Breast epithelium (tissue), 4 donors: ENCODE measurements around the gene CYFIP1. TPM values are rescaled to one million over a fixed set of nuclear protein-coding genes. Genes with fewer than 3 reads are reported as not detected.

ENCODE experiments used
- DNase-seq, 2 donors: peaks; one replicate each; pipeline ENCODE4 v3.0.0-alpha.2; 2019; ENCODE audit warnings: low spot score in 2 of 2
- H3K27ac ChIP-seq, 2 donors: fragments of 200-600 bp; sonication (generic) in 1 of 2; one replicate each; pipeline ENCODE4 v1.5.1; 2016 to 2019; ENCODE audit warnings: mild to moderate bottlenecking in 1 of 2
- H3K27me3 ChIP-seq, 2 donors: fragments of 200-600 bp; sonication (generic) in 1 of 2; one replicate each; pipeline versions ENCODE4 v1.5.1 to v1.6.0; 2017 to 2019; ENCODE audit warnings: control low read depth in 1 of 2, mild to moderate bottlenecking in 1 of 2
- H3K36me3 ChIP-seq: fragments of 200-600 bp; one replicate; pipeline ENCODE4 v1.5.1; 2019
- H3K4me1 ChIP-seq, 2 donors: fragments of 200-600 bp; sonication (generic); one replicate each; pipeline ENCODE4 v1.5.1; 2016 to 2019; ENCODE audit warnings: control low read depth in 1 of 2
- H3K4me3 ChIP-seq, 3 donors: fragments of 200-600 bp; sonication (generic); 1 replicate in 2 of 3; 2 replicates in 1 of 3; pipeline ENCODE4 v1.5.1; 2016 to 2019; ENCODE audit warnings: mild to moderate bottlenecking in 3 of 3, moderate library complexity in 2 of 3
- H3K9me3 ChIP-seq, 2 donors: fragments of 200-600 bp; sonication (generic) in 1 of 2; one replicate each; pipeline ENCODE4 v1.5.1; 2016 to 2019; ENCODE audit warnings: control low read depth in 1 of 2
- CTCF ChIP-seq, 3 donors: fragments of 450-650 bp; IDR thresholded peaks; one replicate each; pipeline ENCODE4 v1.5.1; 2016 to 2017; ENCODE audit warnings: antibody characterized with exemption in 3 of 3, mild to moderate bottlenecking in 3 of 3, moderate library complexity in 3 of 3
- POLR2A ChIP-seq: fragments of 450-650 bp; IDR thresholded peaks from one replicate; pipeline ENCODE4 v1.6.1; 2016; ENCODE audit warnings: antibody characterized with exemption, mild to moderate bottlenecking, moderate library complexity
- POLR2AphosphoS5 ChIP-seq, 3 donors: sonication (generic); formaldehyde crosslinking; IDR thresholded peaks; one replicate each; pipeline ENCODE4 v1.6.1; 2017; ENCODE audit warnings: antibody characterized with exemption in 3 of 3
- intact Hi-C: fragments of 100-400 bp; cut with DNase I; formaldehyde crosslinking; loops from one replicate; pipeline ENCODE4 v1.15.1; 2023; ENCODE audit warnings: low total_unique reads
- total RNA-seq, 3 donors: library from RNA; depleted of rRNA; stranded (reverse); fragments of >200 nt; gene quantifications; one replicate each; pipeline ENCODE4 v1.1.0, GENCODE V29; 2016

CYFIP1 gene
- total RNA-seq, 3 donors from 2014 or later: 97.9 to 128 (median 124) TPM

- TF ChIP-seq CTCF (IDR thresholded peaks at IDR 0.05) (no peak), POLR2AphosphoS5 (IDR thresholded peaks at IDR 0.05) (no peak), POLR2A (no peak)
- no peak for DNase-seq
- Histone ChIP-seq H3K9me3 (no peaks in the 10 kb centered on the region), H3K27me3 (no peaks in the 10 kb centered on the region), H3K27ac (no peak overlapping the region), H3K4me1 (no peaks in the 10 kb centered on the region), H3K4me3 (no peak overlapping the region), H3K36me3 (peaks cover 10% of the 10 kb centered on the region)
- intact Hi-C loops: no loop called here
These were observed 58.2 kb downstream of the CYFIP1 start for GRCh38 chr15:22922003-22922402.

GRCh38 chr15:22919171-22919570, 61.0 kb downstream of the CYFIP1 start:
- Histone ChIP-seq H3K27me3 (no peaks in the 10 kb centered on the region), H3K27ac (no peak overlapping the region), H3K9me3 (no peaks in the 10 kb centered on the region), H3K36me3 (peaks cover 10% of the 10 kb centered on the region), H3K4me1 (no peaks in the 10 kb centered on the region), H3K4me3 (no peak overlapping the region)
- intact Hi-C loops: no loop called here
- no peak for TF ChIP-seq CTCF (IDR thresholded peaks at IDR 0.05)
- TF ChIP-seq POLR2AphosphoS5 (IDR thresholded peaks at IDR 0.05): no peak
- no peak for TF ChIP-seq POLR2A
- no peak for DNase-seq

GRCh38 chr15:22918596-22919140, 61.5 kb downstream of the CYFIP1 start:
- intact Hi-C loops: no loop called here
- Histone ChIP-seq H3K27me3 (no peaks in the 10 kb centered on the region), H3K36me3 (peaks cover 10% of the 10 kb centered on the region)

GRCh38 chr15:22918056-22918455, 62.1 kb downstream of the CYFIP1 start:
- Histone ChIP-seq H3K27me3 (no peaks in the 10 kb centered on the region), H3K27ac (no peak overlapping the region), H3K4me1 (no peaks in the 10 kb centered on the region), H3K4me3 (no peak overlapping the region), H3K9me3 (no peaks in the 10 kb centered on the region), H3K36me3 (peaks cover 10% of the 10 kb centered on the region)
- TF ChIP-seq POLR2AphosphoS5 (IDR thresholded peaks at IDR 0.05): no peak
- TF ChIP-seq POLR2A: no peak
- no peak for TF ChIP-seq CTCF (IDR thresholded peaks at IDR 0.05)
- intact Hi-C loops: no loop called here
- no peak for DNase-seq

More at GRCh38 chr15:22918596-22919140, 61.5 kb downstream of the CYFIP1 start:
- DNase-seq: no peak
- H3K9me3 ChIP-seq: no peaks in the 10 kb centered on the region
- no peak overlapping the region for H3K4me3 ChIP-seq
- H3K27ac ChIP-seq: no peak overlapping the region
- no peaks in the 10 kb centered on the region for H3K4me1 ChIP-seq
- no peak for TF ChIP-seq POLR2A

- Histone ChIP-seq H3K4me1 (no peaks in the 10 kb centered on the region), H3K36me3 (peaks cover 15% of the 10 kb centered on the region), H3K4me3 (no peak overlapping the region), H3K9me3 (no peaks in the 10 kb centered on the region), H3K27ac (no peak overlapping the region), H3K27me3 (no peaks in the 10 kb centered on the region)
- TF ChIP-seq CTCF (IDR thresholded peaks at IDR 0.05): no peak
- TF ChIP-seq POLR2A: no peak
- no peak for TF ChIP-seq POLR2AphosphoS5 (IDR thresholded peaks at IDR 0.05)
- intact Hi-C loops: no loop called here
- no peak for DNase-seq
These were observed 62.6 kb downstream of the CYFIP1 start for GRCh38 chr15:22917556-22917955.
